ENCODE results near the gene CDC42EP4. TPM values are rescaled to one million over a fixed set of nuclear protein-coding genes. Genes with fewer than 3 reads are reported as not detected.
A peak's percentile ranks its signal among the peaks of the same experiment; 100 is the strongest.
"Not testable (repeated sequence)": the region's sequence is repeated elsewhere in the genome, so short reads cannot be mapped to it uniquely, and the experiment has no call there.

The CDC42EP4 gene
- total and polyA plus RNA-seq, 7 donors: 10.7 to 24.4 (median 18.3) TPM

- no peak for DNase-seq
- WGBS, 3 donors: 57 to 61% (median 60%) methylated on average over 8 of the region's 8 CpGs
- H3K4me3 ChIP-seq: no peak overlapping the region
- no peaks in the 10 kb centered on the region for H3K4me1 ChIP-seq
- intact Hi-C loops (cut with DNase I): no loop called here
- no peaks in the 10 kb centered on the region for H3K9me3 ChIP-seq
- peak in 1 of 4 donors; percentile 13 for ATAC-seq
- H3K36me3 ChIP-seq (ENCODE audit: insufficient read depth in 1 of 2, low read depth in 1 of 2): no peaks in the 10 kb centered on the region
- no peaks in the 10 kb centered on the region for H3K27me3 ChIP-seq (ENCODE audit: insufficient read depth in 3 of 3, low read length in 2 of 3)
- no peak overlapping the region for H3K27ac ChIP-seq
- no peak for TF ChIP-seq CTCF (IDR thresholded peaks at IDR 0.05)
These were observed 5.2 kb upstream of the CDC42EP4 start for GRCh38 chr17:73316919-73317505.

- 45 to 51% (median 49%) methylated on average over 5 of the region's 5 CpGs for WGBS, 3 donors
- Histone ChIP-seq H3K36me3 (ENCODE audit: insufficient read depth in 1 of 2, low read depth in 1 of 2) (no peaks in the 10 kb centered on the region), H3K9me3 (no peaks in the 10 kb centered on the region), H3K27me3 (ENCODE audit: insufficient read depth in 3 of 3, low read length in 2 of 3) (no peaks in the 10 kb centered on the region), H3K27ac (no peak overlapping the region), H3K4me1 (no peaks in the 10 kb centered on the region), H3K4me3 (no peak overlapping the region)
- no peak for DNase-seq
- TF ChIP-seq CTCF (IDR thresholded peaks at IDR 0.05): no peak
- intact Hi-C loops (cut with DNase I): no loop called here
- ATAC-seq: no peak
These were observed 3.7 kb upstream of the CDC42EP4 start for GRCh38 chr17:73315471-73315870.

GRCh38 chr17:73313526-73314127 lies 1.8 kb upstream of the CDC42EP4 start:
- no peak for DNase-seq

GRCh38 chr17:73312887-73313286 lies 1.1 kb upstream of the CDC42EP4 start:
- 73 to 81% (median 75%) methylated on average over 11 of the region's 11 CpGs for WGBS, 3 donors
- not testable (repeated sequence) for DNase-seq; H3K27me3 ChIP-seq (ENCODE audit: insufficient read depth in 3 of 3, low read length in 2 of 3); H3K9me3 ChIP-seq; H3K36me3 ChIP-seq (ENCODE audit: insufficient read depth in 1 of 2, low read depth in 1 of 2); ATAC-seq; H3K4me1 ChIP-seq
- intact Hi-C loops (cut with DNase I): loop anchor here (5.0 kb wide), 2 partner anchors 44 to 56 kb away; no protein-coding TSS in a partner anchor
- H3K4me3 ChIP-seq: peak overlapping the region; percentile 85
- H3K27ac ChIP-seq: peak overlapping the region; percentile 87

More at GRCh38 chr17:73313526-73314127, 1.8 kb upstream of the CDC42EP4 start:
- Histone ChIP-seq H3K36me3 (ENCODE audit: insufficient read depth in 1 of 2, low read depth in 1 of 2) (no peaks in the 10 kb centered on the region), H3K27me3 (ENCODE audit: insufficient read depth in 3 of 3, low read length in 2 of 3) (no peaks in the 10 kb centered on the region), H3K9me3 (no peaks in the 10 kb centered on the region), H3K4me3 (no peak overlapping the region), H3K27ac (no peak overlapping the region), H3K4me1 (peaks cover 3% of the 10 kb centered on the region)
- intact Hi-C loops (cut with DNase I): loop anchor here (5.0 kb wide), 2 partner anchors 44 to 56 kb away; no protein-coding TSS in a partner anchor
- ATAC-seq: no peak
- no peak for TF ChIP-seq CTCF (IDR thresholded peaks at IDR 0.05)
- WGBS, 3 donors: 80 to 90% (median 87%) methylated on average over 7 to 8 of the region's 8 CpGs

- peak overlapping the region; percentile 87 for H3K27ac ChIP-seq
- 0% methylated on average over 29 to 38 of the region's 38 CpGs for WGBS, 3 donors
- no peaks in the 10 kb centered on the region for H3K27me3 ChIP-seq (ENCODE audit: insufficient read depth in 3 of 3, low read length in 2 of 3)
- no peaks in the 10 kb centered on the region for H3K36me3 ChIP-seq (ENCODE audit: insufficient read depth in 1 of 2, low read depth in 1 of 2)
- intact Hi-C loops (cut with DNase I): loop anchor here (2.0 to 5.0 kb wide), 3 partner anchors 46 to 55 kb away; no protein-coding TSS in a partner anchor
- peak overlapping the region; percentile 85 for H3K4me3 ChIP-seq
- H3K4me1 ChIP-seq: peaks cover 14% of the 10 kb centered on the region
- ATAC-seq: peak; percentile 28 to 56 (median 41)
- peak in 1 of 2 donors; percentile 73 for DNase-seq
- H3K9me3 ChIP-seq: no peaks in the 10 kb centered on the region
- TF ChIP-seq CTCF (IDR thresholded peaks at IDR 0.05): no peak
These were observed 397 bp downstream of the CDC42EP4 start for GRCh38 chr17:73311428-73311780.
